Astrocyte (in vitro differentiated cells and primary cell): ENCODE results near the gene SLC25A21.

Source experiments
- EZH2 ChIP-seq: IDR thresholded peaks from 2 replicates; pipeline ENCODE4 v1.6.1; 2012; ENCODE audit warnings: mild to moderate bottlenecking, low read length, inconsistent platforms; ENCODE audit not compliant: insufficient read depth
- TF ChIP-seq, protein P1 (sequence below): IDR thresholded peaks from 2 replicates; pipeline ENCODE4 v1.5.1; 2011; ENCODE audit warnings: low read depth, mild to moderate bottlenecking, inconsistent platforms, low read length, moderate library complexity; ENCODE audit not compliant: insufficient read depth

DNA sequence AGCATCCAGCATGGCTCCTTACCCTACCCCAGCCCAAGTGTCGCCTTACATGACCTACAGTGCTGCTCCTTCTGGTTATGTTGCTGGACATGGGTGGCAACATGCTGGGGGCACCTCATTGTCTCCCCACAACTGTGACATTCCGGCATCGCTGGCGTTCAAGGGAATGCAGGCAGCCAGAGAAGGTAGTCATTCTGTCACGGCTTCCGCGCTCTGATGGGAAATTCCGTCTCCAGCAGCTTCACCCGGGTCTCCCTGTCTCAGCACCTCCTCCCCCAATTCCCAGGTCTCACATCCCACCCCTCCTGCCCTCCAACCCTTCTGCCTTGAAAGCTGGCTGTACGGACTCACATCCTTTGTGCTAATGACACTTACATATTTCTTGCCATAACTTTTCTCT, 496.2 kb downstream of the SLC25A21 start:
- TF ChIP-seq, protein P1, sequence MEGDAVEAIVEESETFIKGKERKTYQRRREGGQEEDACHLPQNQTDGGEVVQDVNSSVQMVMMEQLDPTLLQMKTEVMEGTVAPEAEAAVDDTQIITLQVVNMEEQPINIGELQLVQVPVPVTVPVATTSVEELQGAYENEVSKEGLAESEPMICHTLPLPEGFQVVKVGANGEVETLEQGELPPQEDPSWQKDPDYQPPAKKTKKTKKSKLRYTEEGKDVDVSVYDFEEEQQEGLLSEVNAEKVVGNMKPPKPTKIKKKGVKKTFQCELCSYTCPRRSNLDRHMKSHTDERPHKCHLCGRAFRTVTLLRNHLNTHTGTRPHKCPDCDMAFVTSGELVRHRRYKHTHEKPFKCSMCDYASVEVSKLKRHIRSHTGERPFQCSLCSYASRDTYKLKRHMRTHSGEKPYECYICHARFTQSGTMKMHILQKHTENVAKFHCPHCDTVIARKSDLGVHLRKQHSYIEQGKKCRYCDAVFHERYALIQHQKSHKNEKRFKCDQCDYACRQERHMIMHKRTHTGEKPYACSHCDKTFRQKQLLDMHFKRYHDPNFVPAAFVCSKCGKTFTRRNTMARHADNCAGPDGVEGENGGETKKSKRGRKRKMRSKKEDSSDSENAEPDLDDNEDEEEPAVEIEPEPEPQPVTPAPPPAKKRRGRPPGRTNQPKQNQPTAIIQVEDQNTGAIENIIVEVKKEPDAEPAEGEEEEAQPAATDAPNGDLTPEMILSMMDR, result no peak
- no peak for TF ChIP-seq EZH2
